EH (cell line): ENCODE results near the gene CABP2.

ENCODE experiments used
- DNase-seq: peaks from one replicate; pipeline ENCODE4 v3.0.0-alpha.2; 2015; ENCODE audit warnings: low read depth

CABP2 gene

GRCh38 chr11:67507864-67508485, 15.3 kb downstream of the CABP2 start, which contains the start of gene CDK2AP2:
Gene CDK2AP2, minus strand, starts transcription at chr11:67508162. Its CDS starts 80 bp downstream, at chr11:67508082.
- peak; percentile 100 for DNase-seq

- peak; percentile 82 for DNase-seq
These were observed 15.9 kb downstream of the CABP2 start for GRCh38 chr11:67507242-67507863.

GRCh38 chr11:67506426-67507051, 16.7 kb downstream of the CABP2 start:
- no peak for DNase-seq

GRCh38 chr11:67505605-67506396, 17.4 kb downstream of the CABP2 start:
- peak; percentile 93 for DNase-seq

- peak; percentile 69 for DNase-seq
These were observed 18.2 kb downstream of the CABP2 start, which contains the start of gene PITPNM1 for GRCh38 chr11:67504950-67505581. Gene PITPNM1, minus strand, starts transcription at chr11:67505363. Its CDS starts 1,183 bp downstream, at chr11:67504180.

GRCh38 chr11:67504005-67504949, 19.0 kb downstream of the CABP2 start:
- DNase-seq, result peak; percentile 64

- no peak for DNase-seq
These were observed 19.9 kb downstream of the CABP2 start for GRCh38 chr11:67503119-67504004.

- DNase-seq, result no peak
These were observed 20.8 kb downstream of the CABP2 start for GRCh38 chr11:67502328-67502979.

GRCh38 chr11:67501854-67502253, 21.4 kb downstream of the CABP2 start:
- DNase-seq, result no peak

- no peak for DNase-seq
These were observed 22.2 kb downstream of the CABP2 start for GRCh38 chr11:67500831-67501715.

- DNase-seq, result no peak
These were observed 22.8 kb downstream of the CABP2 start for GRCh38 chr11:67500484-67500821.

GRCh38 chr11:67499808-67500483, 23.3 kb downstream of the CABP2 start:
- DNase-seq, result no peak

- DNase-seq, result no peak
These were observed 24.7 kb downstream of the CABP2 start for GRCh38 chr11:67498544-67498972.

- DNase-seq, result no peak
These were observed 25.5 kb downstream of the CABP2 start for GRCh38 chr11:67497656-67498291.

- DNase-seq, result no peak
These were observed 27.1 kb downstream of the CABP2 start for GRCh38 chr11:67496113-67496512.

- DNase-seq, result no peak
These were observed 27.8 kb downstream of the CABP2 start for GRCh38 chr11:67495234-67496005.
